OCI-LY3 (cell line): ENCODE results near the gene EGLN2.

Experiments
- CTCF ChIP-seq: fragments of 200-600, 300-600 bp; sonication (generic); IDR thresholded peaks from 2 replicates; pipeline ENCODE4 v1.5.1; 2014; ENCODE audit warnings: antibody characterized with exemption, low read length, low read depth
- EZH2phosphoT487 ChIP-seq: fragments of 200-600 bp; shearing (Covaris generic); IDR thresholded peaks from 2 replicates; pipeline ENCODE4 v1.6.1; 2018; ENCODE audit warnings: antibody characterized with exemption, mixed run types, low read depth

DNA sequence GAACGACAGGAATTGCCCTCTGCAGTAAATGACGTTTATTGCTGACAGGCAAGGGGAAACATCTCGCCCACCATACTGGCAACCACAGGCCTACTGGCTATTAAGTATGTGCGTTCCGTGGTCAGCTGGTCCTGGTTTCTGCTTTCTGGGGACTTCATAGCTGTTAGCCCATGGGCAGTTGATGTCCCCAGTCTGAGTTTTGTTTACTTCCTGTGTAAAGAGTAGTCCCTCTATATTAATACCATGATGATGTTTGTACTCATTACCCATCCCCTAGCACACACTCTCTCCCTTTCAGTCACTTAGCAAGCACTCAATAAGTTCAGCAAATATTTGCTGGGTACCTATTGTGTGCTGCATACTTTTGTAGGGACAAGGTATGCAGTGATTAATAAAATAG is 30.1 kb upstream of the EGLN2 start:
- TF ChIP-seq CTCF (no peak), EZH2phosphoT487 (no peak)
